Measurements from ENCODE around the gene TRIP4.
"Not testable (repeated sequence)": the region's sequence is repeated elsewhere in the genome, so short reads cannot be mapped to it uniquely, and the experiment has no call there.

Gene TRIP4

GRCh38 chr15:64464276-64465005 is 76.8 kb downstream of the TRIP4 start:
- Mint-ChIP-seq H3K4me1 (peaks cover 67% of the 10 kb centered on the region), H3K27me3 (no peaks in the 10 kb centered on the region), H3K9me3 (no peaks in the 10 kb centered on the region), H3K27ac (no peak overlapping the region), H3K4me3 (no peak overlapping the region), H3K36me3 (peaks cover 36% of the 10 kb centered on the region)
- CTCF ChIA-PET, result interaction anchor here (0.6 to 1.3 kb wide), 3 partner anchors 34 to 189 kb away, joined by 3 to 5 read pairs (median 4); no protein-coding TSS in a partner anchor
- no peak for DNase-seq

- Mint-ChIP-seq H3K9me3 (no peaks in the 10 kb centered on the region), H3K27ac (no peak overlapping the region), H3K4me1 (peaks cover 62% of the 10 kb centered on the region), H3K27me3 (no peaks in the 10 kb centered on the region), H3K36me3 (peaks cover 43% of the 10 kb centered on the region), H3K4me3 (no peak overlapping the region)
- DNase-seq, result no peak
- CTCF ChIA-PET, result interaction anchor here (0.8 kb wide), 1 partner anchor 69 kb away, joined by 3 read pairs; no protein-coding TSS in a partner anchor
These were observed 78.9 kb downstream of the TRIP4 start for GRCh38 chr15:64466408-64467141.

- Mint-ChIP-seq H3K4me1 (peaks cover 30% of the 10 kb centered on the region), H3K27me3 (no peaks in the 10 kb centered on the region), H3K4me3 (no peak overlapping the region), H3K36me3 (peaks cover 35% of the 10 kb centered on the region), H3K9me3 (no peaks in the 10 kb centered on the region), H3K27ac (no peak overlapping the region)
- CTCF ChIA-PET, result no interaction called here
- no peak for DNase-seq
These were observed 84.5 kb downstream of the TRIP4 start for GRCh38 chr15:64472161-64472560.

GRCh38 chr15:64474846-64475245 is 87.2 kb downstream of the TRIP4 start:
- H3K36me3 Mint-ChIP-seq, result peaks cover 22% of the 10 kb centered on the region
- H3K9me3 Mint-ChIP-seq, result no peaks in the 10 kb centered on the region
- H3K4me1 Mint-ChIP-seq, result peaks cover 22% of the 10 kb centered on the region
- H3K4me3 Mint-ChIP-seq, result no peak overlapping the region
- DNase-seq, result no peak
- H3K27ac Mint-ChIP-seq, result no peak overlapping the region
- CTCF ChIA-PET, result no interaction called here
- no peaks in the 10 kb centered on the region for H3K27me3 Mint-ChIP-seq

GRCh38 chr15:64476550-64476949 is 88.9 kb downstream of the TRIP4 start:
- no peak for DNase-seq
- Mint-ChIP-seq H3K4me3 (no peak overlapping the region), H3K27me3 (no peaks in the 10 kb centered on the region), H3K4me1 (peaks cover 20% of the 10 kb centered on the region), H3K36me3 (peaks cover 19% of the 10 kb centered on the region), H3K9me3 (no peaks in the 10 kb centered on the region), H3K27ac (no peak overlapping the region)
- CTCF ChIA-PET, result no interaction called here

GRCh38 chr15:64478863-64479262 is 91.2 kb downstream of the TRIP4 start:
- H3K4me3 Mint-ChIP-seq, result no peak overlapping the region
- no peaks in the 10 kb centered on the region for H3K27me3 Mint-ChIP-seq
- H3K4me1 Mint-ChIP-seq, result peaks cover 22% of the 10 kb centered on the region
- no peak overlapping the region for H3K27ac Mint-ChIP-seq
- H3K9me3 Mint-ChIP-seq, result no peaks in the 10 kb centered on the region
- CTCF ChIA-PET, result interaction anchor here (1.1 kb wide), 1 partner anchor 175 kb away, joined by 3 read pairs; no protein-coding TSS in a partner anchor
- H3K36me3 Mint-ChIP-seq, result peaks cover 16% of the 10 kb centered on the region
- DNase-seq, result no peak

GRCh38 chr15:64480891-64481290 is 93.3 kb downstream of the TRIP4 start:
- no peak for DNase-seq
- Mint-ChIP-seq H3K36me3 (peaks cover 18% of the 10 kb centered on the region), H3K4me3 (no peak overlapping the region), H3K9me3 (no peaks in the 10 kb centered on the region), H3K4me1 (peaks cover 20% of the 10 kb centered on the region), H3K27ac (no peak overlapping the region), H3K27me3 (no peaks in the 10 kb centered on the region)
- CTCF ChIA-PET, result no interaction called here

GRCh38 chr15:64483749-64484148 is 96.1 kb downstream of the TRIP4 start:
- H3K27ac Mint-ChIP-seq, result no peak overlapping the region
- peaks cover 6% of the 10 kb centered on the region for H3K4me1 Mint-ChIP-seq
- CTCF ChIA-PET, result no interaction called here
- H3K27me3 Mint-ChIP-seq, result no peaks in the 10 kb centered on the region
- H3K4me3 Mint-ChIP-seq, result no peak overlapping the region
- H3K36me3 Mint-ChIP-seq, result peaks cover 21% of the 10 kb centered on the region
- no peaks in the 10 kb centered on the region for H3K9me3 Mint-ChIP-seq
- DNase-seq, result no peak

- no peak overlapping the region for H3K4me3 Mint-ChIP-seq
- peaks cover 9% of the 10 kb centered on the region for H3K4me1 Mint-ChIP-seq
- DNase-seq, result no peak
- CTCF ChIA-PET, result no interaction called here
- H3K9me3 Mint-ChIP-seq, result no peaks in the 10 kb centered on the region
- H3K27ac Mint-ChIP-seq, result no peak overlapping the region
- no peaks in the 10 kb centered on the region for H3K27me3 Mint-ChIP-seq
- H3K36me3 Mint-ChIP-seq, result peaks cover 22% of the 10 kb centered on the region
These were observed 98.2 kb downstream of the TRIP4 start for GRCh38 chr15:64485796-64486195.

GRCh38 chr15:64490598-64491259 is 103.1 kb downstream of the TRIP4 start:
- H3K9me3 Mint-ChIP-seq, result no peaks in the 10 kb centered on the region
- CTCF ChIA-PET, result no interaction called here
- no peaks in the 10 kb centered on the region for H3K27me3 Mint-ChIP-seq
- H3K27ac Mint-ChIP-seq, result no peak overlapping the region
- peaks cover 31% of the 10 kb centered on the region for H3K4me1 Mint-ChIP-seq
- peaks cover 23% of the 10 kb centered on the region for H3K36me3 Mint-ChIP-seq
- DNase-seq, result no peak
- no peak overlapping the region for H3K4me3 Mint-ChIP-seq

- H3K36me3 Mint-ChIP-seq, result peaks cover 28% of the 10 kb centered on the region
- no peak overlapping the region for H3K4me3 Mint-ChIP-seq
- peaks cover 37% of the 10 kb centered on the region for H3K4me1 Mint-ChIP-seq
- no peaks in the 10 kb centered on the region for H3K9me3 Mint-ChIP-seq
- no peaks in the 10 kb centered on the region for H3K27me3 Mint-ChIP-seq
- CTCF ChIA-PET, result no interaction called here
- no peak for DNase-seq
- H3K27ac Mint-ChIP-seq, result no peak overlapping the region
These were observed 106.0 kb downstream of the TRIP4 start for GRCh38 chr15:64493641-64494040.

- CTCF ChIA-PET, H3K9me3 Mint-ChIP-seq, H3K4me3 Mint-ChIP-seq, H3K27me3 Mint-ChIP-seq, H3K27ac Mint-ChIP-seq, DNase-seq: not testable (repeated sequence)
- Mint-ChIP-seq H3K4me1 (peaks cover 47% of the 10 kb centered on the region), H3K36me3 (peaks cover 42% of the 10 kb centered on the region)
These were observed 108.3 kb downstream of the TRIP4 start for GRCh38 chr15:64495968-64496367.

- H3K36me3 Mint-ChIP-seq, result peaks cover 50% of the 10 kb centered on the region
- no peak overlapping the region for H3K27ac Mint-ChIP-seq
- CTCF ChIA-PET, result interaction anchor here (0.5 to 1.3 kb wide), 3 partner anchors 31 to 76 kb away, joined by 3 read pairs; no protein-coding TSS in a partner anchor
- H3K4me1 Mint-ChIP-seq, result peaks cover 67% of the 10 kb centered on the region
- H3K9me3 Mint-ChIP-seq, result no peaks in the 10 kb centered on the region
- H3K27me3 Mint-ChIP-seq, result no peaks in the 10 kb centered on the region
- DNase-seq, result no peak
- no peak overlapping the region for H3K4me3 Mint-ChIP-seq
These were observed 113.2 kb downstream of the TRIP4 start for GRCh38 chr15:64500695-64501395.

- H3K27me3 Mint-ChIP-seq, result no peaks in the 10 kb centered on the region
- no peak overlapping the region for H3K4me3 Mint-ChIP-seq
- no peak overlapping the region for H3K27ac Mint-ChIP-seq
- H3K36me3 Mint-ChIP-seq, result peaks cover 46% of the 10 kb centered on the region
- peaks cover 63% of the 10 kb centered on the region for H3K4me1 Mint-ChIP-seq
- no peak for DNase-seq
- CTCF ChIA-PET, result interaction anchor here (0.5 kb wide), 1 partner anchor 31 kb away, joined by 3 read pairs; no protein-coding TSS in a partner anchor
- no peaks in the 10 kb centered on the region for H3K9me3 Mint-ChIP-seq
These were observed 113.7 kb downstream of the TRIP4 start for GRCh38 chr15:64501396-64501715.
